Heart left ventricle (tissue), 13 donors: ENCODE measurements around the gene EEIG1.

Experiments used
- POLR2A ChIP-seq, 2 donors: fragments of 450-650 bp; IDR thresholded peaks; one replicate each; pipeline ENCODE4 v1.6.1; 2017; ENCODE audit warnings: antibody characterized with exemption in 2 of 2, mild to moderate bottlenecking in 2 of 2, moderate library complexity in 2 of 2
- TF ChIP-seq, protein P1 (sequence below), 12 donors: fragments of 200-600 bp; sonication (generic) in 4 of 12; IDR thresholded peaks; one replicate each; pipeline versions ENCODE4 v1.5.0 to v1.8.0; 2018 to 2022; ENCODE audit warnings: antibody characterized with exemption in 12 of 12, mild to moderate bottlenecking in 5 of 12
- donor health status: ischemic (EF 13 %, LVEDD 7.1; RV severe dilation, severe dysfunction).
- donor health status: DM: no; HTN: yes; CAD: no.
- donor health status: DM: no; HTN: no; CAD: no.
- donor health status: ischemic (EF 25% LVEDD 6.9; RV normal size, moderate dysfunction).
- donor health status: ischemic (EF 25% LVEDD 5.7; RV mildly dilated, moderate dysfunction).
- donor health status: ischemic (EF 35%, LVEDD 5.7; RV mildly dilated, moderate dysfunction).
- donor health status: nonischemic (EF 11% LVEDD 7.7; RV severe dilation, severe dysfunction).
- donor health status: DM: yes; HTN: yes; CAD: no.
- donor health status: PGD.
- donor health status: ischemic (EF 29% LVEDD 5.4; RV normal size, mild dysfunction).
- donor health status: nonischemic (EF 23%, LVEDD 6.1; RV moderate dilation, normal function).

DNA sequence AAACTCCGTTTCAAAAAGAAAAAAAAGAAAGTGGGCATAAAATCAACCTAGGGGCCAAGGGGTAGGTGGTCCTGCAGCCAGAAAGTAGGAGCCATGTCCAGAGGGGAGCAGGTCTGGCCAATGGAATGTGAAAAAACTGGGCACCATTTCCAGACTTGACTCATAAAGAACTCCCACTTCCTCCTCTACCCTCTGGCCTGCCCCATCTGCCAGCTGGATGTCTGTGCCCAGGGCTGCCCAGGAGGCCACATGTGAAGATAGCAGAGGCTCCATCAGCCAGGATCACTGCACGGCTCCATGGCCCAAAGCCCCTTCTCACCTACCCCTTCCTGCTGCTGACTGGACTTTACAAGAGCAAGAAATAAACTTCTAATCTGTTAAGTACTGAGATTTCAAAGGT lies 42.1 kb upstream of the EEIG1 start:
- TF ChIP-seq, protein P1, sequence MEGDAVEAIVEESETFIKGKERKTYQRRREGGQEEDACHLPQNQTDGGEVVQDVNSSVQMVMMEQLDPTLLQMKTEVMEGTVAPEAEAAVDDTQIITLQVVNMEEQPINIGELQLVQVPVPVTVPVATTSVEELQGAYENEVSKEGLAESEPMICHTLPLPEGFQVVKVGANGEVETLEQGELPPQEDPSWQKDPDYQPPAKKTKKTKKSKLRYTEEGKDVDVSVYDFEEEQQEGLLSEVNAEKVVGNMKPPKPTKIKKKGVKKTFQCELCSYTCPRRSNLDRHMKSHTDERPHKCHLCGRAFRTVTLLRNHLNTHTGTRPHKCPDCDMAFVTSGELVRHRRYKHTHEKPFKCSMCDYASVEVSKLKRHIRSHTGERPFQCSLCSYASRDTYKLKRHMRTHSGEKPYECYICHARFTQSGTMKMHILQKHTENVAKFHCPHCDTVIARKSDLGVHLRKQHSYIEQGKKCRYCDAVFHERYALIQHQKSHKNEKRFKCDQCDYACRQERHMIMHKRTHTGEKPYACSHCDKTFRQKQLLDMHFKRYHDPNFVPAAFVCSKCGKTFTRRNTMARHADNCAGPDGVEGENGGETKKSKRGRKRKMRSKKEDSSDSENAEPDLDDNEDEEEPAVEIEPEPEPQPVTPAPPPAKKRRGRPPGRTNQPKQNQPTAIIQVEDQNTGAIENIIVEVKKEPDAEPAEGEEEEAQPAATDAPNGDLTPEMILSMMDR (IDR thresholded peaks at IDR 0.05): no peak
- no peak for TF ChIP-seq POLR2A (IDR thresholded peaks at IDR 0.05)
